GM18519 (cell line): Measurements from ENCODE around the gene GRM8.
A peak's percentile ranks its signal among the peaks of the same experiment; 100 is the strongest.
"Not testable (repeated sequence)": the region's sequence is repeated elsewhere in the genome, so short reads cannot be mapped to it uniquely, and the experiment has no call there.

Experiments used
- ATAC-seq: cut with Tn5 transposase; IDR thresholded peaks from one replicate; pipeline ENCODE4 v1.9.1; 2021; ENCODE audit warnings: mild to moderate bottlenecking, moderate library complexity; ENCODE audit not compliant: unreplicated experiment, low FRiP score

The GRM8 gene

GRCh38 chr7:126842451-126842850 lies 410.3 kb downstream of the GRM8 start:
- no peak for ATAC-seq

GRCh38 chr7:126840869-126841268 lies 411.9 kb downstream of the GRM8 start:
- no peak for ATAC-seq

- ATAC-seq: no peak
Measured at GRCh38 chr7:126839624-126840023, 413.1 kb downstream of the GRM8 start.

GRCh38 chr7:126838194-126838593 lies 414.5 kb downstream of the GRM8 start:
- no peak for ATAC-seq

- ATAC-seq: not testable (repeated sequence)
Measured at GRCh38 chr7:126831241-126831640, 421.5 kb downstream of the GRM8 start.

GRCh38 chr7:126820925-126821324 lies 431.8 kb downstream of the GRM8 start:
- no peak for ATAC-seq

- ATAC-seq: no peak
Measured at GRCh38 chr7:126819197-126819484, 433.6 kb downstream of the GRM8 start.

GRCh38 chr7:126818393-126819196 lies 434.1 kb downstream of the GRM8 start:
- no peak for ATAC-seq

- no peak for ATAC-seq
Measured at GRCh38 chr7:126809188-126809587, 443.6 kb downstream of the GRM8 start.

- no peak for ATAC-seq
Measured at GRCh38 chr7:126806614-126807013, 446.1 kb downstream of the GRM8 start.

GRCh38 chr7:126805351-126805750 lies 447.4 kb downstream of the GRM8 start:
- ATAC-seq: no peak

- no peak for ATAC-seq
Measured at GRCh38 chr7:126804604-126805003, 448.1 kb downstream of the GRM8 start.

GRCh38 chr7:126803990-126804389 lies 448.8 kb downstream of the GRM8 start:
- ATAC-seq: no peak

GRCh38 chr7:126803060-126803665 lies 449.6 kb downstream of the GRM8 start:
- ATAC-seq: peak; percentile 97

- ATAC-seq: no peak
Measured at GRCh38 chr7:126801733-126802132, 451.0 kb downstream of the GRM8 start.

GRCh38 chr7:126799541-126799940 lies 453.2 kb downstream of the GRM8 start:
- no peak for ATAC-seq

- ATAC-seq: no peak
Measured at GRCh38 chr7:126792521-126792920, 460.2 kb downstream of the GRM8 start.

GRCh38 chr7:126791306-126791705 lies 461.4 kb downstream of the GRM8 start:
- no peak for ATAC-seq

- no peak for ATAC-seq
Measured at GRCh38 chr7:126790763-126791162, 462.0 kb downstream of the GRM8 start.

- no peak for ATAC-seq
Measured at GRCh38 chr7:126783613-126784012, 469.1 kb downstream of the GRM8 start.

- ATAC-seq: peak; percentile 94
Measured at GRCh38 chr7:126780993-126781392, 471.7 kb downstream of the GRM8 start.

- ATAC-seq: no peak
Measured at GRCh38 chr7:126778101-126778500, 474.6 kb downstream of the GRM8 start.
